Measurements from ENCODE around the gene AOPEP. TPM values are rescaled to one million over a fixed set of nuclear protein-coding genes. Genes with fewer than 3 reads are reported as not detected.

The AOPEP gene
- total RNA-seq, 1 experiment from 2014 or later = 32.4 TPM

GRCh38 chr9:95109456-95109855 is 383.0 kb downstream of the AOPEP start:
- Mint-ChIP-seq H3K4me3 (ENCODE audit: unreplicated experiment) (no peak overlapping the region), H3K9me3 (ENCODE audit: unreplicated experiment) (no peaks in the 10 kb centered on the region), H3K27ac (ENCODE audit: low read depth, unreplicated experiment) (no peak overlapping the region), H3K36me3 (ENCODE audit: insufficient read depth, unreplicated experiment) (peaks cover 23% of the 10 kb centered on the region), H3K27me3 (ENCODE audit: insufficient read depth, unreplicated experiment) (no peaks in the 10 kb centered on the region), H3K4me1 (ENCODE audit: insufficient read depth, unreplicated experiment) (peaks cover 11% of the 10 kb centered on the region)
- ChIA-PET CTCF (interaction anchor here (0.5 to 2.4 kb wide), 3 partner anchors 17 to 218 kb away, joined by 3 to 18 read pairs (median 5); no protein-coding TSS in a partner anchor), POLR2A (no interaction called here)
- DNase-seq (ENCODE audit: unreplicated experiment) = no peak
- no TSS peak for BruUV-seq (replicated peaks)
- intact Hi-C loops (cut with micrococcal nuclease) = loop anchor here (5.0 kb wide), 1 partner anchor 102 kb away; no protein-coding TSS in a partner anchor
- TF ChIP-seq CTCF (IDR thresholded peaks at IDR 0.05; ENCODE audit: unreplicated experiment) = no peak

- no peaks in the 10 kb centered on the region for H3K27me3 Mint-ChIP-seq (ENCODE audit: insufficient read depth, unreplicated experiment)
- peaks cover 8% of the 10 kb centered on the region for H3K4me1 Mint-ChIP-seq (ENCODE audit: insufficient read depth, unreplicated experiment)
- no peak for TF ChIP-seq CTCF (IDR thresholded peaks at IDR 0.05; ENCODE audit: unreplicated experiment)
- ChIA-PET POLR2A (interaction anchor here (0.6 kb wide), 1 partner anchor 1551 kb away, joined by 3 read pairs; no protein-coding TSS in a partner anchor), CTCF (interaction anchor here (2.4 kb wide), 1 partner anchor 16 kb away, joined by 18 read pairs; no protein-coding TSS in a partner anchor)
- BruUV-seq (replicated peaks) = no TSS peak
- DNase-seq (ENCODE audit: unreplicated experiment) = no peak
- no peaks in the 10 kb centered on the region for H3K9me3 Mint-ChIP-seq (ENCODE audit: unreplicated experiment)
- peaks cover 28% of the 10 kb centered on the region for H3K36me3 Mint-ChIP-seq (ENCODE audit: insufficient read depth, unreplicated experiment)
- no peak overlapping the region for H3K4me3 Mint-ChIP-seq (ENCODE audit: unreplicated experiment)
- intact Hi-C loops (cut with micrococcal nuclease) = no loop called here
- H3K27ac Mint-ChIP-seq (ENCODE audit: low read depth, unreplicated experiment) = no peak overlapping the region
Measured at GRCh38 chr9:95110921-95111525, 384.5 kb downstream of the AOPEP start.

- no peak overlapping the region for H3K27ac Mint-ChIP-seq (ENCODE audit: low read depth, unreplicated experiment)
- no peaks in the 10 kb centered on the region for H3K27me3 Mint-ChIP-seq (ENCODE audit: insufficient read depth, unreplicated experiment)
- TF ChIP-seq CTCF (IDR thresholded peaks at IDR 0.05; ENCODE audit: unreplicated experiment) = no peak
- peaks cover 9% of the 10 kb centered on the region for H3K4me1 Mint-ChIP-seq (ENCODE audit: insufficient read depth, unreplicated experiment)
- POLR2A ChIA-PET = interaction anchor here (0.8 kb wide), 1 partner anchor 19 kb away, joined by 4 read pairs; no protein-coding TSS in a partner anchor
- intact Hi-C loops (cut with micrococcal nuclease) = no loop called here
- no peaks in the 10 kb centered on the region for H3K9me3 Mint-ChIP-seq (ENCODE audit: unreplicated experiment)
- no TSS peak for BruUV-seq (replicated peaks)
- CTCF ChIA-PET = interaction anchor here (2.4 kb wide), 1 partner anchor 15 kb away, joined by 18 read pairs; no protein-coding TSS in a partner anchor
- DNase-seq (ENCODE audit: unreplicated experiment) = no peak
- peaks cover 24% of the 10 kb centered on the region for H3K36me3 Mint-ChIP-seq (ENCODE audit: insufficient read depth, unreplicated experiment)
- H3K4me3 Mint-ChIP-seq (ENCODE audit: unreplicated experiment) = no peak overlapping the region
Measured at GRCh38 chr9:95111716-95112115, 385.2 kb downstream of the AOPEP start.

- POLR2A ChIA-PET = interaction anchor here (0.8 kb wide), 1 partner anchor 20 kb away, joined by 4 read pairs; no protein-coding TSS in a partner anchor
- intact Hi-C loops (cut with micrococcal nuclease) = no loop called here
- Mint-ChIP-seq H3K27me3 (ENCODE audit: insufficient read depth, unreplicated experiment) (no peaks in the 10 kb centered on the region), H3K36me3 (ENCODE audit: insufficient read depth, unreplicated experiment) (peaks cover 24% of the 10 kb centered on the region), H3K27ac (ENCODE audit: low read depth, unreplicated experiment) (no peak overlapping the region), H3K4me3 (ENCODE audit: unreplicated experiment) (no peak overlapping the region), H3K4me1 (ENCODE audit: insufficient read depth, unreplicated experiment) (peaks cover 12% of the 10 kb centered on the region), H3K9me3 (ENCODE audit: unreplicated experiment) (no peaks in the 10 kb centered on the region)
- DNase-seq (ENCODE audit: unreplicated experiment) = no peak
- BruUV-seq (replicated peaks) = no TSS peak
- TF ChIP-seq CTCF (IDR thresholded peaks at IDR 0.05; ENCODE audit: unreplicated experiment) = no peak
- CTCF ChIA-PET = no interaction called here
Measured at GRCh38 chr9:95112436-95113280, 386.2 kb downstream of the AOPEP start.

Data from MCF 10A (cell line).